ENCODE results near the gene ZNF3. TPM values are rescaled to one million over a fixed set of nuclear protein-coding genes. Genes with fewer than 3 reads are reported as not detected.

The ZNF3 gene
- total and polyA plus RNA-seq, 9 of the 15 experiments (the other 6 are each of a cell fraction or from before 2014, with no cell fraction given) = 30.0 to 64.9 (median 51.5) TPM

DNA sequence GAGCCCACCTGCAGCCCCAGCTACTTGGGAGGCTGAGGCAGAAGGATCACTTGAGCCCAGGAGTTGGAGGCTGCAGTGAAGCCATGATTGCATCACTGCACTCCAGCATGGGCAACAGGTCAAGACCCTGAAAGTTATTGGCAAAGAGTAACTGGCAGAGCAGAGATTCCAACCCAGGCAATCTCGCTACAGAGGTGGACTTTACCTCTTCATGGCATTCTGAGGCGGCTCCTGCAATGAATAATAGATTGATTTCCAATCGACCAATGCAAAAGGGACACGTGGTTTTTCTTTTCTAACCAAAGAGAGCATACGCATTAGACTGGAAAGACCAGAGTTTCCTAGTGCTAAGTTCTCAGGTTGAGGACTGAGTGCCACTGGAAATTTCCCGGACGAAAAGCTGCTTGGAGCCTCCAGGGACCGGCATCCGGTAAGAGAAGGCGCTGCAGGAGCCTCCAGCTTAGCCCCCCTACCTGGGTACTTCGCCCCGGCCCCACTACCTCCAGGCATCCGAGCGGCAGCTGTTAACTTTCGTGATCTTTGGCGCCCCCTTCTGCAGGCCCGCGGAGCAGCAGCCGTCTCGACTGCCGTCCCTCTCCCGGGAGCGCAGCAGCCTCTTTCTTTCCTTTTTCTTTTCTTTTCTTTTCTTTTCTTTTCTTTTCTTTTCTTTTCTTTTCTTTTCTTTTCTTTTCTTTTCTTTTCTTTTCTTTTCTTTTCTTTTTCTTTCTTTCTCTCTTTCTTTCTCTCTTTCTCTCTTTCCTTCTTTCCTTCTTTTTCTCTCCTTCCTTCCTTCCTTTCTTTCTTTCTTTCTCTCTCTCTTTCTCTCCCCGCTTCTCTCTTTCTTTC, 49.3 kb upstream of the ZNF3 start (continued):
- TF ChIP-seq, protein P1, sequence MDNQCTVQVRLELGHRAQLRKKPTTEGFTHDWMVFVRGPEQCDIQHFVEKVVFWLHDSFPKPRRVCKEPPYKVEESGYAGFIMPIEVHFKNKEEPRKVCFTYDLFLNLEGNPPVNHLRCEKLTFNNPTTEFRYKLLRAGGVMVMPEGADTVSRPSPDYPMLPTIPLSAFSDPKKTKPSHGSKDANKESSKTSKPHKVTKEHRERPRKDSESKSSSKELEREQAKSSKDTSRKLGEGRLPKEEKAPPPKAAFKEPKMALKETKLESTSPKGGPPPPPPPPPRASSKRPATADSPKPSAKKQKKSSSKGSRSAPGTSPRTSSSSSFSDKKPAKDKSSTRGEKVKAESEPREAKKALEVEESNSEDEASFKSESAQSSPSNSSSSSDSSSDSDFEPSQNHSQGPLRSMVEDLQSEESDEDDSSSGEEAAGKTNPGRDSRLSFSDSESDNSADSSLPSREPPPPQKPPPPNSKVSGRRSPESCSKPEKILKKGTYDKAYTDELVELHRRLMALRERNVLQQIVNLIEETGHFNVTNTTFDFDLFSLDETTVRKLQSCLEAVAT (IDR thresholded peaks at IDR 0.05) = peak; percentile 85 to 86; a peak in 2 of 4 replicates
- TF ChIP-seq SP1 (CRISPR knock-in tag; IDR thresholded peaks at IDR 0.05) (no peak), SRSF9 (IDR thresholded peaks at IDR 0.05; ENCODE audit: borderline replicate concordance, low read depth, low read length) (no peak), GTF2A2 (tag; IDR thresholded peaks at IDR 0.05) (no peak), ZNF584 (CRISPR knock-in tag; IDR thresholded peaks at IDR 0.05; ENCODE audit: low read depth) (no peak), PURB (CRISPR knock-in tag; IDR thresholded peaks at IDR 0.05; ENCODE audit: low read depth) (no peak), CTBP1 (IDR thresholded peaks at IDR 0.05; ENCODE audit: borderline replicate concordance) (peak; percentile 66; the same call in 1 of the 2 replicates), DMBX1 (CRISPR knock-in tag; IDR thresholded peaks at IDR 0.05; ENCODE audit: borderline replicate concordance) (peak; percentile 22; the same call in 1 of the 2 replicates), DNMT1 (IDR thresholded peaks at IDR 0.05) (peak; percentile 39; the same call in 1 of the 2 replicates), CHD1 (IDR thresholded peaks at IDR 0.05; ENCODE audit: low read length) (no peak), ARNT (IDR thresholded peaks at IDR 0.05) (peak in 1 of 2 experiments; percentile 75; a peak in 2 of 4 replicates), ADNP (tag; IDR thresholded peaks at IDR 0.05) (no peak), LARP7 (IDR thresholded peaks at IDR 0.05) (peak; percentile 80; the same call in 1 of the 2 replicates), EP400 (IDR thresholded peaks at IDR 0.05) (peak; percentile 69), RCOR1 (IDR thresholded peaks at IDR 0.05; ENCODE audit: borderline replicate concordance in 1 of 2, low read depth in 2 of 2, low read length in 2 of 2) (peak in 1 of 2 experiments; percentile 33; a peak in 1 of 4 replicates), FOXM1 (IDR thresholded peaks at IDR 0.05; ENCODE audit: low read depth) (no peak), FOXM1 (CRISPR knock-in tag; IDR thresholded peaks at IDR 0.05; ENCODE audit: low read depth) (no peak)
- TF ChIP-seq, protein P2, sequence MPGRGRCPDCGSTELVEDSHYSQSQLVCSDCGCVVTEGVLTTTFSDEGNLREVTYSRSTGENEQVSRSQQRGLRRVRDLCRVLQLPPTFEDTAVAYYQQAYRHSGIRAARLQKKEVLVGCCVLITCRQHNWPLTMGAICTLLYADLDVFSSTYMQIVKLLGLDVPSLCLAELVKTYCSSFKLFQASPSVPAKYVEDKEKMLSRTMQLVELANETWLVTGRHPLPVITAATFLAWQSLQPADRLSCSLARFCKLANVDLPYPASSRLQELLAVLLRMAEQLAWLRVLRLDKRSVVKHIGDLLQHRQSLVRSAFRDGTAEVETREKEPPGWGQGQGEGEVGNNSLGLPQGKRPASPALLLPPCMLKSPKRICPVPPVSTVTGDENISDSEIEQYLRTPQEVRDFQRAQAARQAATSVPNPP (IDR thresholded peaks at IDR 0.05; ENCODE audit: borderline replicate concordance, insufficient read depth, insufficient read length) = no peak
- TF ChIP-seq, protein P3, sequence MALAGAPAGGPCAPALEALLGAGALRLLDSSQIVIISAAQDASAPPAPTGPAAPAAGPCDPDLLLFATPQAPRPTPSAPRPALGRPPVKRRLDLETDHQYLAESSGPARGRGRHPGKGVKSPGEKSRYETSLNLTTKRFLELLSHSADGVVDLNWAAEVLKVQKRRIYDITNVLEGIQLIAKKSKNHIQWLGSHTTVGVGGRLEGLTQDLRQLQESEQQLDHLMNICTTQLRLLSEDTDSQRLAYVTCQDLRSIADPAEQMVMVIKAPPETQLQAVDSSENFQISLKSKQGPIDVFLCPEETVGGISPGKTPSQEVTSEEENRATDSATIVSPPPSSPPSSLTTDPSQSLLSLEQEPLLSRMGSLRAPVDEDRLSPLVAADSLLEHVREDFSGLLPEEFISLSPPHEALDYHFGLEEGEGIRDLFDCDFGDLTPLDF (CRISPR knock-in tag; IDR thresholded peaks at IDR 0.05) = 0 out of 2 replicates have a peak, but pooled peaks have one; percentile 45
- TF ChIP-seq, protein P4, sequence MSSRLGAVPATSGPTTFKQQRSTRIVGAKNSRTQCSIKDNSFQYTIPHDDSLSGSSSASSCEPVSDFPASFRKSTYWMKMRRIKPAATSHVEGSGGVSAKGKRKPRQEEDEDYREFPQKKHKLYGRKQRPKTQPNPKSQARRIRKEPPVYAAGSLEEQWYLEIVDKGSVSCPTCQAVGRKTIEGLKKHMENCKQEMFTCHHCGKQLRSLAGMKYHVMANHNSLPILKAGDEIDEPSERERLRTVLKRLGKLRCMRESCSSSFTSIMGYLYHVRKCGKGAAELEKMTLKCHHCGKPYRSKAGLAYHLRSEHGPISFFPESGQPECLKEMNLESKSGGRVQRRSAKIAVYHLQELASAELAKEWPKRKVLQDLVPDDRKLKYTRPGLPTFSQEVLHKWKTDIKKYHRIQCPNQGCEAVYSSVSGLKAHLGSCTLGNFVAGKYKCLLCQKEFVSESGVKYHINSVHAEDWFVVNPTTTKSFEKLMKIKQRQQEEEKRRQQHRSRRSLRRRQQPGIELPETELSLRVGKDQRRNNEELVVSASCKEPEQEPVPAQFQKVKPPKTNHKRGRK (tag; IDR thresholded peaks at IDR 0.05) = peak; percentile 100
- TF ChIP-seq, protein P5, sequence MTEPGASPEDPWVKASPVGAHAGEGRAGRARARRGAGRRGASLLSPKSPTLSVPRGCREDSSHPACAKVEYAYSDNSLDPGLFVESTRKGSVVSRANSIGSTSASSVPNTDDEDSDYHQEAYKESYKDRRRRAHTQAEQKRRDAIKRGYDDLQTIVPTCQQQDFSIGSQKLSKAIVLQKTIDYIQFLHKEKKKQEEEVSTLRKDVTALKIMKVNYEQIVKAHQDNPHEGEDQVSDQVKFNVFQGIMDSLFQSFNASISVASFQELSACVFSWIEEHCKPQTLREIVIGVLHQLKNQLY (CRISPR knock-in tag; conservative IDR thresholded peaks at IDR 0.05) = no peak
